GM19023 (cell line): ENCODE measurements around the gene PSEN2.

Experiments used
- ATAC-seq: cut with Tn5 transposase; IDR thresholded peaks from one replicate; pipeline ENCODE4 v1.9.1; 2021; ENCODE audit warnings: mild to moderate bottlenecking, moderate library complexity; ENCODE audit not compliant: unreplicated experiment

Gene PSEN2

DNA sequence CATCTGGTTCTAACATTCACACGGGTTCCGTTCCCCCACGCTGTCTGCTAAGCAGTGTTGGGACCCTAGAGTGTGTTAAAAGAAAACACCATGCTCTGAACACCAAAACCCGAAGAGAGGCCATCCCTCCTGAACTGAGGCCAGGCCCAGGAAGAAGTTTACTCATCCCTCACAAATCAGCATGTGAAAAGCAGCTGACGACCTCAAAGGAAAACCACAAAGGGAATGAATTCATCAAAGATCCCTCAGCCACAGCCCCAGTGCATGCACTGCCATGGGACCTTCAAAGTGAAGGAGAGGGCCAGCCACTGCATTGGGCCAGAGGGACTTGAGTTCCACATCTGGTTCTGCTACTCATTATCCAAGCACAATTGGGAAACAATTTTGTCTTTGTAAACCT is 7.0 kb upstream of the PSEN2 start:
- no peak for ATAC-seq

DNA sequence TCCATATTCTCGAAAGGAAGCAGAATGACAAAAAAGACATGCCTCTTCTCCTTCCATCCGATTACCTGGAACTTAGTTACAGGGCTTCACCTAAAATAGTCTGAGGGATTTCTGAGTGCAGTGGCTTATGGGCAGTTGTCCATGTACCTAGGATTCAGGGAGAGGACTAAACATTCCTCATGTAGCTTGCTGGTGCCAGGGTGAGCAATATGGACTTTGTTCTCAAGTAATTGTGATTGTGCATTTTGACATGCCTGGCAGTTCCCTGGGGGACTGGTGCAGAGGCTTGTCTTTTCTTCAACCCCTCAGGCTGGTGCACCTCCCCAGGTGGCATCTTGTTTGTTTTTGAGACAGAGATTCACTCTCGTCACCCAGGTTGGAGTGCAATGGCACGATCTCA is 6.1 kb upstream of the PSEN2 start:
- ATAC-seq = no peak

DNA sequence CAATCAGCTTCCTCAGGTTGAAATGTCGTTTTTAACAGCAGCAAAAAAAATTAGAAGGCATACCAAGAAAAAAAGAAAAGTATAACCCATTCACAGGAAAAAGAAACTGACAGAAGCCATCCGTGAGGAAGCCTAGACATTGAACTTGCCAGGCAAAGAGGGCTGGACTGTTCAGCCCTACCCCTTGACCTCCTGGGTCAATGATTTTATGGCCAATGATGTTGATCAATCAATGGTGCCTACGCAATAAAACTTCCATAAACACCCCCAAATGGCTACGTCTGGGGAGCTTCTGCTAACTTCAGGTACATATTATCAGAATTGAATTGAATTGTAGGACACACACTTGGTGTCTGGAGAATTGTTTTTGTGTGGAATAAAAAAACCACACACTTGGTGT is 4.8 kb upstream of the PSEN2 start:
- ATAC-seq = no peak

DNA sequence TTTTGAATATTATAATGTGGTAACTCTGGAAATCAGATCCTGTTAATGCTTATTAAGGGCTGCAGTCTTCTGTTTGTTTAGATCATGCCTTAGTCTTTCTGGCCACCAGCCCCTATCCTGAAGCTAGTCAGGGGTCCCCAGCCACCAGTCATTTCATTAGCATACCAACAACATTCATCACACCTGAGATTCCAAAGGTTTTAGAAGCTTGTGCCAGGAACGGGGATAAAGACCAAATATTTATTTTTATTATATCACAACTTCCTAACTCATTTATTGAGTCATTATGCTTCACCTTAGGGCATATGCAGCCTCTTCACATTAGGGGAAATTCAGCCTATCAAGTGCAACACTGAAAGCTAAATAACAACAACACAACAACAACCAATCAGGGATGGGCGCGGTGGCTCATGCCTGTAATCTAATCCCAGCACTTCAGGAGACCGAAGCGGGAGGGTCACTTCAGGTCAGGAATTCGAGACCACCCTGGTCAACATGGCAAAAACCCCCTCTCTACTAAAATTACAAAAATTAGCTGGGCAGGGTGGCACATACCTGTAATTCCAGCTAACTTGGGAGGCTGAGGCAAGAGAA is 2.9 kb upstream of the PSEN2 start:
- no peak for ATAC-seq

DNA sequence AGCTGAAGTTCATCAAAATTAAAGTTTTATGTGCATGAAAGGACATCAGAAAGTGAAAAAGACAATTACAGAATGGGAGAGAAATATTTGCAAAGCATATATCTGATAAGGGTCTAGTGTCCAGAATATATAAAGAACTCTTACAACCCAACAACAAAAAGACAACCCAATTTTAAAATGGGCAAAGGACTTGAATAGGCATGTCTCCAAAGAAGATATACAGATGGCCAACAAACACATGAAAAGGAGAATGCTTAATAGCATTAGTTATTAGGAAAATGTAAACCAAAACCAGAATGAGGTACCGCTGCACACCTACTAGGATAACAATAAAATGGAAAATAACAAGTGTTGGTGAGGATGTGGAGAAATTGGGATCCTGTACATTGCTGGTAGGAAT is 1.7 kb upstream of the PSEN2 start:
- ATAC-seq = no peak

DNA sequence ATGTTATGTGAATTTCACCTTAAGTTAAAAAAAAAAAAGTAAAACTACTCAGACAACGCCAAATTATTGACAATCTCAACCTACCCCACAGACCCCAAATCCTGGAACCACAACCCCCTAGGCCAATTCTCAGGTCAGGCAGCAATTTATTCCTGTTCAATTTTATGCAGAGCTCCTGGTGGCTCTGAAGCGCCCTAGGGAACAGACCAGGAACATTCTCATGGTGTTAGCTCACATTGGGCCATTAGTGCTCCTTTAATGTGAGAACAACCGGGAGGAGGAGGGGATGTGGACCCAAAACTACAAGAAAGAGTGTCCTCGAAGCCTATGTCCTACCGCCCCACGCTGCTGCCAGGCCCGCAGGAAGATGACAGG is 403 bp upstream of the PSEN2 start:
- no peak for ATAC-seq

DNA sequence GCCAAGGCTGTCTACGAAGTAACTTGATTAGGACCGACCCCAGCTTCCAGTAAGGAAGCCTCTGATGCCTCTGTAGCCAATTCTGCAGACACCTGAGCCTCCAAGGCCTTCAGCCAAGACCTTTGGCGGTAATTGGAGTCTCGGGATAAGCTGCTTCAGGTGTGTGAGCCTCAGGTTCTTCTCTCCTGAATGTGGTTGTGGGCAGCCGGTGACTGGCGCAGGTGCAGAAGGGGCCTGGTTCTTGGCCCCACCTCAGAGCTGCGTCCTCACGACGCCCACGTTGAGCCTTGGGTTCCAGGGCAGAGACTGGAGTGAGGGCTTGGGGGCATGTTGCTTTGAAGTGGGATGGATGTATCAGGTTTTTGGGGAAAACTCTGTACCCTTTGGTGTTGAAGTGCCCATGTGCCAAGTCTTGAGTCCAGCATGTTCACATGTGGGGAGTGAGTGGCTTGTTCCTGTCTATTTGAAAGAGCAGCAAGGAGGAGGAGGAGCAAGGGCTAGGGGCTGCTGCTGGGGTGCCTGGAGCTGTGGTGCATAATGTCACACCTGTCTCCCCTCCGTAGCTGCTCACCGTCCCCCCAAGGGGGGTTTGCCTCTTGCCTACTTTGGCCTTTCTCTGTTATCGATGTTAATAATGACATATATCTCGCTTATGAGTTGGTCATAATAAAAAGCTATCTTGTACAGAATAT is 1.4 kb downstream of the PSEN2 start:
- ATAC-seq = no peak

DNA sequence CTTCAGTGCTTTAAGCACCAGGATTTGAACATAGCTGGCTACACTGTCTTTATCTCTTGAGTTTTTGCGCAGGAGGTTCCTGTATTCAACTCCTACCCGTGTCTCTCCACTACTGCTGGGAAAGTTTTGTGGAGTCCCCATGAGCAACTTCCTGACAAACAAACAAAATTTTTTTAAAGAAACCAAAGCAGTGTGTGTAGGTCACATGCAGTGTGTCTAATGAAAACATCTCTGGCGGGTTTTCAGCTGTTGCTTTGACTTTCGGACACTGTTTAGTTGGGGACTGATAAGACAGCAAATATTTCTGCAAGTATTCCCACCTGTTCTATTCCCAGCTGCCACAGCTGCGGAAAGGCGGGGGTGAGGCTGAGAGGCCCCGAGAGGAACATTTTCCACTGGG is 2.0 kb downstream of the PSEN2 start:
- ATAC-seq = no peak

DNA sequence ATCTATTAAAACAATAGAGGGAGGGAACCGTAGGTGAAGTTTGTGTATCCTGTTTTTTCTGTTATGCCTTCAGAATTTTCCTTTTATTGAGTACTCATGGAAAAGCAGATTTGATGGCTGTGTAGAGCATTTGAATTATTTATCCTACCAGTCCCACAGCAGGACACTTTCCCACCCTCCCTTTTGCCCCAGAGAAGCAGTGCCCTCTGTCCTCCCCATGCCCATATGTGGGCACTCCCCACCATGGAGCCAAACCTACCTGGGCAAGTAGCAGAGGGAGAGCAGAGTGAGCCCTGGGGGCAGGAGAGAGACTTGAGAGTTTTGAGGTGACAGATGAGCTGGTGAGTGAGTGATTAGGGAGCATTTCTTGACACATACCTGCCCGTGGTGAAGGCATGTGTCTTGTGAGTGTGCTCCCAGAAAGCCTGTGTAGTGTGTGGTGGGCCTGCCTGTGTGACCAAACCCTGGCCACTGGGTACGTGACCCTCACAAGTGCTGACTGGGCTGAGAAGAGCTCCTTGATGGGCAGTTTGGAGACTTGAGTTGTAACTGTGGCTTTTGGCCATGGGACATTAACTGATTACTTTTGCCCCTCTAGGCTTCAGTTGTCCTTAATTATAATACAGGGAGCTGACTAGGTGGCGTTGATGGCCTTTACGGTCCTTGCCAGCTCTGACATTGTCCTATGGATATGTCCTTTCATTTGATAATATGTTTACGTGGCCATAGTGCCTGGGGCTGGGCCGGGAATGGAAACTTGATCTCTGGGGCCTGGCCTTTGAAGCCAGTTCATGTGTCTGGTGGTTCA is 3.6 kb downstream of the PSEN2 start:
- no peak for ATAC-seq

DNA sequence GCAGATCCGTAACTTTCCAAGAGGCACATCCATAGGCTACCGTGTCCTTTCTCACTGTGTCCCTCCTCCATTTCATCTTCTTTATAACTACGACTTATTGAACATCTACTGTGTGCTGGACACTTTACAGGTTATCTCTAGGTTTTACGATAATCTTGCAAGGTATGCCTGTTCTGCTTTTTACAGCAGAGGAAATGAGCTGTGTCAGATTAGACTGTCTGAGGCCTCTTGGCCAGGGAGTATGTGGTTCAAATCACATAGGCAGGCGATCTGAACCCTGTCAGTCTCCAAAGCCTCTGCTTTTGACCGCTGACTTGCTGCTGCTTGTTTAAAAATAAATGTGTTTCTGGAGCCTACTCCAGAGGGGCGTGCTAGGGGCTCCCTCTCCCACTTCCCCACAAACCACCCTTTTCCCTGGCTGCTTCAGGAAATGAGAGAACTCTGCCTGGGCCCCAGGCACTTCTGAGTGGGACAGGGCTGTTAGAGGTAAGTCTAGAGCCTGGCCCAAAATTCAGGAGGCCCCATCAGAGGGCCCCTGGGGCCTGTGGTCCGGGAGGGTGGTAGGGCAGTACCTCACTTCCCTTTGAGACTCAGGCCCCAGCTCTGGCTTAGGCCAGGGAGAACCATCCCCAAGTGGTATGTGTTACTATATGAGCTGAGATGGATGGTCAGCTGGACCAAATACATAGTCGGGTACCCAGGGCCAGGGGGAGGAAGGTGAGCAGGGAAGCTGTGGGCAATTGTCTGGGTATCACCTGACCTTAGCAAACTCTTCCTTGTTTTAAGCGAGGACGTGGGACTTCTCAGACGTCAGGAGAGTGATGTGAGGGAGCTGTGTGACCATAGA is 4.4 kb downstream of the PSEN2 start:
- ATAC-seq = no peak

DNA sequence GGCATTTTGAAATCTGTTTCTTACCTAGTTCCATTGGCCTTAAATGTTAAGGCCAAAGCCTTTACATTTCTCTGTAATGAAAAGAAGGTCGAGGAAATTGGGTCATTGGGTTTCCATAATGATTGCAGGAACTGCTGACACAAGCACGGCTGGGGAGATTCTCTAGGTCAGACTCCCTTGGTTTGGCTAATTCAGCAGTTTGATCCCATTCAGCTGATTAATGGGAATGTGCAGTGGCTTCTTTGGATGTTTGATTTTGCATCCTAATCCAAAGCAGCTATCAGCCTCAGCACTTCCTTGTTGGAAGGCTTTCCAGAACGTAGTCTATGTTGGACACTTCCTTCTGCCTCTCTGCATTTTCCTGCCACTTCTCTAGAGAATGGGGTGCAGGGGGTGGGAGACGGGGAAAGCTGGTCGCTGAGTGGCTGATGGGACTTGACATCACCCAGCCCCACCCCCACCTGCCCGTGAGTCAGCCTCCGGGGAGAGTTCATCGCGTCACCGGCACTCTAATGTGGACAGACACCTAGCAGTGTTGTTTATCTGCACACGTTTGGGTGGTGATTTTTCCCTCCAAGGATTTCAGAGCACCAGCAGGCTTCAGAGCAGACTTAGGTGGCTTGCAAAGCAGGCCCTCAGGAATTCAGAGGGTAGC is 5.4 kb downstream of the PSEN2 start:
- ATAC-seq = no peak

DNA sequence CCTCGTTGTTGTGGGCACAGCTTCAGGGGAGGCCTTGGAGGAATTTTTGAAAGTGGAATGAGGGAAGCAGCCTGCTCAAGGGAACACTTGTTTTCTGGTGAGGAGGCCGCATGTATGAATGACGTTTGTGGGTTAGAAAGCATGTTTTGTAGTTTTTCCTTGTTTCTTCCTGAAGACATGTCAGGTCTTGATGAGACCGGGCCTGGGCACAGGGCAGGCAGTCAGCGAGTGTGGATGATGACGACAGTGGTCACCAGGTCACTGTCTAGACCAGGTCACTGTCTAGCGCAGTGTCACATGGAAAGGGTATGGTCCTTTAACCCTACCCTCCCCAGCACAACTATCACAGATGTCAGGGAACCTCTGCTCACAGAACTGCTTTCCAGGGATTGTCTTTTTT is 7.3 kb downstream of the PSEN2 start:
- ATAC-seq = no peak

DNA sequence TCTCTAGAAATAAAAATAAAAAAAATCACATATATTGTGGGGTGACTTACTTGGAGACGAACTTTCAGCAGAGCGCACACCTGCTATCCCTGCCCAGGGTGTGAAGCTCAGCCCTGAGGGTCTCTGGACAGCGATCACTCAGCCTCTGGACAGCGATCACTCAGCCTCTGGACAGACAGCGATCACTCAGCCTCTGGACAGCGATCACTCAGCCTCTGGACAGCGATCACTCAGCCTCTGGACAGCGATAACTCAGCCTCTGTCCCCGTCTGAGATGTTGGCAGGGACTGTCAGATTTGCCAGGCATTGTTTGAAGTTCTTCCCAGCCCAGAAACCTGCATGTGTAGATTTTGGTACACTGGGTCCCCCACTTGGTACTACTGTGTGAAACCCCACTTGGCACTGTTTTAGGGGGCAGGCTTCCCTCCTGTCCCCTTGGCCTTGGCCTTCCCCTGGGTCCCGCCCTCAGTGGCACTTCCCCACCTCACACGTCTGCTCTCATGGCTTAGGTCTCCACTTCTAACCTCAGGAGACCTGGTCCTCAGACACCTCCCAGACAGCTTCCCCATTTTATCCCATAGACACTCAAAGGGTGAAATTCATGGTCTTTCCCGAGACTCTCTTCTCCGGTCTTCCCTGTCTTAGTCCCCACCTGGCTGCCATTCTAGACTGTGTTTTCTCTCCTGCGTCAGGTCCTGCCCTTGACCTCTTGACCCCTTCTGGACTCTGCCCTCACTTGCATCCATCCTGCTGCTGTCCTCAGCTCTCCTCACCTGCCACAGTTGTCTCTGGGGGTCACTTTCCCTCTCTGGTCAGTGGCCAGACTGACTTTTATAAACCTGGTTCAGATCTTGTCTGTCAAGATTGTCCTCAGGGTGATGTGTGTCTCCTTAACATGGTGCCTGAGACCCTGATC is 10.2 kb downstream of the PSEN2 start:
- no peak for ATAC-seq

DNA sequence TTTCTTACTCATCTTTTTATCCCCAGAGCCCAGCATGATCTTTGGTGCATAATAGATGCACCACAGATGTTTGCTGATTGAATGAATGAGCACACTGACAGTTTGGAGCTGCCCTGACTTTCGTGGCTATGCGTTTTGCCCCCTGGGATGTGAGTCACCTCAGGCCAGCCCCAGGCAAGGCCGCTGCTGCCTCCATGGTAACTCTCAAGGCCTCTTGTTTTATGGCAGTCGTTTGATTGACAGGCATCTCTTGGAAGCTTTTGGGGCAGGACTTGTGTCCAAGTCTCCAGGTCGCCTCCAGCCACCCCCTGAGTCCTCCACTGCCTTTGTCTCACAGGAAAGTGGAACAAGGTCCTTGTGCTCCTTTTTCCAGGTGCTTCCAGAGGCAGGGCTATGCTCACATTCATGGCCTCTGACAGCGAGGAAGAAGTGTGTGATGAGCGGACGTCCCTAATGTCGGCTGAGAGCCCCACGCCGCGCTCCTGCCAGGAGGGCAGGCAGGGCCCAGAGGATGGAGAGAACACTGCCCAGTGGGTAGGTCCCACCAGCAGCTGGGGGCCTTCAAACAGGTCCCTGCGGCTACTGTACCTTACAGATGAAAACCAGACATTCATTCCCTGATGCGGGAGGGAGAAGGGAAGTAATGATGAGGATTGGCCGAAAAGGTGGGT is 11.2 kb downstream of the PSEN2 start:
- no peak for ATAC-seq

DNA sequence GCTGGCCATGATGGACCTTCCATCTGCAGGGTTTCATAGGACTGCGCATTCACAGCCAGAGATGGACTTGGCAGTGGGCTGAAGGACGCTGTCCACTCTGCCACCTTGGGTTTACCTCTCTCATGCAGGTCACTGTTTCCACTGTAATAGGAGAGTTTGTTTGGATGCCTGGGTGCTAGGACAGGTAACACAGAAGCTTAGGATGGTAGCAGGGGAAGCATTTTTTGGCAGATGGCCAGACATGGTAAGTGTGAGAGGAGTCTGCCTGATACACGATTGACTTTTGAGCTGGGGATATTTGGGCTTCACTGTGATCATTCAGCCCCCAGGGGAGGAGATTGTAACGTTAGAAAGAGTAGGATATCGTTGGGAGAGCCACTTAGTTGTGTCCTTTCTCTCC is 11.8 kb downstream of the PSEN2 start:
- ATAC-seq = peak; percentile 3

DNA sequence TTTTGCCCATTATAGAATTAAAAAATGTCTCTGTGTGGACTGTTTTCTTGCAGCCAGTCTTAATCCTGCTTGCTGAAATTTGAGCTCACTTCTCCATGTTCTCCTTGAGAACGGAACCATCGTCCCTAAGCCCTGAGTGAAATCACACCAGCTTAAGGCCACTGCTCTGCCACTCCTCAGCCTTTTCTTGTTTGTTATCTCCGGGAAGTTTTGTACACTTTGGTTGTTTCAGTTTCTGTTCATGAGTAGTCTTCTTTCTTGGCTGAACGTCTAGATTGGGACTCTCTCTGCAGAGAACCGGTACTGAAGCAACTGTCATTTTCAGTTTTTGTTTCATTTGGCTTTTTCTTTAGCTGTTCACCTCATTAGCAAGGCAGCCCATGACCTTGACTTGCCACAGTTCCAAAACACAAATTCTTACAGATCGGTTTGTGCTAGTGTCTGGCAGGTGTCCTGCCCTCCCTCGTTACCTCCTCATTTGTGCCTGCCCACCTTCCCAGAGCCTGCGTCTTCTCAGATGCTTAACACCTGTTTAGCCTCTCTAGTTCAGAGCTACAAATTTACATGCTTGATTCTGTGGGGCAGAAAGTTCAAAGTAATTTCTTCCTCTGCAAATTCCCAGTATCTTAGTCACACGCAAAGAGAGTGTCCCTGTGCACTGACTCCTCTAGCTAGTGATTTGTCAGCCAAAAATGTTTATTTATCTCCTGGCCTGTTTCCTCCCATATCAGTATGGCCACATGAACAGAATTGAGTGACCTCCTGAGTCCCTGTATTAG is 12.4 kb downstream of the PSEN2 start:
- ATAC-seq = peak; percentile 96

DNA sequence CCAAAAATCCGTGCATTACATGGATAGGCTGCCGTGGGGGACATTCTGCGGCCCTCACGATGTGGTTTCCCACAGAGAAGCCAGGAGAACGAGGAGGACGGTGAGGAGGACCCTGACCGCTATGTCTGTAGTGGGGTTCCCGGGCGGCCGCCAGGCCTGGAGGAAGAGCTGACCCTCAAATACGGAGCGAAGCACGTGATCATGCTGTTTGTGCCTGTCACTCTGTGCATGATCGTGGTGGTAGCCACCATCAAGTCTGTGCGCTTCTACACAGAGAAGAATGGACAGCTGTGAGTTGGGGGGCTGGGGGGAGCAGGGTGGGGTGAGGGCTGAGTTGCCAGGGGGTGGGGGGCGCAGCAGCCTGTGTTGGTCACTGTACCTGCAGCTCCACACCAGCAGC is 13.2 kb downstream of the PSEN2 start:
- ATAC-seq = no peak

DNA sequence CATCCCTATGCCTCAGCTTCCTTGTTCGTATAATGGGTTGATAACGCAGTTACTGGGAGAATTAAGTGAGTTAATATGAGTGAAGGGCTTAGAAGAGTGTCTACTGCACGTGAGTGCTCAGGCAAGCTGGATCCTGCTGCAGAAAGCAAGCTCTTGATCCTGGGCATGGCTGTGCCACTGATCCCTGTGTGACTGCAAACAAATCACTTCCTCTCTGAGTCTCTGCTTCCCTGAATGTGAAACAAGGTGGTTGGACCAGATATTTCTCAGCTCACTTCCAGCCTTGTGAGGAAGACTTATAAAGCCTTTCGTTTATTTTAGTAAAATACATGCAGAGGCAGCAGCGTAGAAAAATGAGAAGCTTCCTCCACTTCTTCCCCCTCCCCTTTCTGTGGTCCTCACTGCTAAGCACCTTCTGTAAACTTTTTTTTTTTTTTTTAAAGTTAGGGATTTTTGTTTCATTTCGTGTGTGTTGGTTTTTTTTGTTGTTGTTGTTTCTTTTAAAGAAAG is 13.8 kb downstream of the PSEN2 start:
- no peak for ATAC-seq
